GM12878 (cell line): ENCODE data around the gene SPIRE2. TPM values are rescaled to one million over a fixed set of nuclear protein-coding genes. Genes with fewer than 3 reads are reported as not detected.

Experiments
- ATAC-seq: fragments of 200-7000 bp; cut with Tn5 transposase; 3 replicates; pipeline ENCODE4 v1.9.1; 2020; ENCODE audit warnings: mild to moderate bottlenecking, moderate library complexity
- BruUV-seq: library from RNA; stranded (reverse); fragments of 400-500 nt; replicated peaks from 2 replicates; lab custom pipeline; 2021; lab: Mats Ljungman, UMichigan
- CTCF ChIA-PET: fragments of 300-600 bp; sonication (Branson Sonifier 250); formaldehyde crosslinking; extraction: SDS; loops from one replicate; lab custom pipeline; 2021; ENCODE audit warnings: inconsistent platforms; lab: Yijun Ruan, JAX
- POLR2A ChIA-PET: fragments of 350-600 bp; formaldehyde crosslinking; extraction: SDS; loops from one replicate; lab custom pipeline; 2021; ENCODE audit warnings: inconsistent platforms; lab: Charles Lee
- RAD21 ChIA-PET: fragments of 300-600 bp; sonication (Branson Sonifier 250); formaldehyde crosslinking; loops from one replicate; lab custom pipeline; 2023; ENCODE audit warnings: antibody characterized with exemption; ENCODE audit not compliant: unreplicated experiment; lab: Charles Lee
- SMC1A ChIA-PET: fragments of 300-600 bp; sonication (Branson Sonifier 250); formaldehyde crosslinking; loops from one replicate; lab custom pipeline; 2023; ENCODE audit not compliant: unreplicated experiment, uncharacterized antibody; lab: Charles Lee
- DNase-seq: peaks from one replicate; pipeline ENCODE4 v3.0.0-alpha.2; 2011; ENCODE audit warnings: low read depth, low spot score
- FAIRE-seq: peaks from 3 replicates; lab custom pipeline; 2011; peaks lifted over from hg19 to GRCh38; lab: Jason Lieb, UNC
- H2AFZ ChIP-seq: 2 replicates; pipeline ENCODE4 v1.6.0; 2011; ENCODE audit warnings: low read depth, low read length, control low read depth; ENCODE audit not compliant: control insufficient read depth
- H3K27ac ChIP-seq: 2 replicates; pipeline ENCODE4 v1.5.1; 2011; ENCODE audit warnings: control low read depth; ENCODE audit not compliant: control insufficient read depth, insufficient read depth
- H3K27me3 ChIP-seq, 2 experiments: replicated peaks in 1 of 2; 2 replicates each; pipeline versions ENCODE4 v1.6.0 to v1.6.1; 2011; ENCODE audit warnings: low read length in 1 of 2; ENCODE audit not compliant: control insufficient read depth in 2 of 2, insufficient read depth in 2 of 2
- H3K36me3 ChIP-seq, 2 experiments: 2 replicates each; pipeline ENCODE4 v1.5.1; 2011; ENCODE audit warnings: low read length in 1 of 2; ENCODE audit not compliant: control insufficient read depth in 2 of 2, insufficient read depth in 2 of 2
- H3K4me1 ChIP-seq: 2 replicates; pipeline ENCODE4 v1.6.1; 2011; ENCODE audit warnings: mild to moderate bottlenecking, low read length, moderate library complexity, mixed read lengths; ENCODE audit not compliant: control insufficient read depth, insufficient read depth
- H3K4me2 ChIP-seq: 2 replicates; pipeline ENCODE4 v1.6.0; 2011; ENCODE audit warnings: control low read depth; ENCODE audit not compliant: control insufficient read depth, insufficient read depth
- H3K4me3 ChIP-seq: fragments of 200-600 bp; sonication (generic); 2 replicates; pipeline ENCODE4 v1.5.1; 2016
- H3K79me2 ChIP-seq: 2 replicates; pipeline ENCODE4 v1.6.0; 2011; ENCODE audit warnings: low read length; ENCODE audit not compliant: control insufficient read depth, insufficient read depth
- H3K9ac ChIP-seq: 2 replicates; pipeline ENCODE4 v1.8.0; 2011; ENCODE audit warnings: low read length, control low read depth, mixed read lengths; ENCODE audit not compliant: control insufficient read depth, insufficient read depth
- H3K9me3 ChIP-seq: replicated peaks from 3 replicates; pipeline ENCODE4 v1.5.1; 2011; ENCODE audit warnings: mild to moderate bottlenecking, low read length; ENCODE audit not compliant: control insufficient read depth, insufficient read depth
- H4K20me1 ChIP-seq: 2 replicates; pipeline ENCODE4 v1.6.0; 2011; ENCODE audit not compliant: control insufficient read depth, insufficient read depth
- ASH2L ChIP-seq: fragments of 300-600, 200-600 bp; sonication (generic); IDR thresholded peaks from 2 replicates; pipeline ENCODE4 v1.6.1; 2017; ENCODE audit warnings: low read depth, mild to moderate bottlenecking, borderline replicate concordance
- ESRRA ChIP-seq: IDR thresholded peaks from 2 replicates; pipeline ENCODE4 v1.6.1; 2012; ENCODE audit warnings: mild to moderate bottlenecking, low read length, improper control_type of control experiment
- HDGF ChIP-seq: fragments of 450-650 bp; IDR thresholded peaks from 2 replicates; pipeline ENCODE4 v1.6.1; 2016; ENCODE audit warnings: antibody characterized with exemption
- JUNB ChIP-seq: IDR thresholded peaks from 2 replicates; pipeline ENCODE4 v1.6.1; 2016; ENCODE audit warnings: antibody characterized with exemption, mild to moderate bottlenecking
- JUND ChIP-seq: IDR thresholded peaks from 2 replicates; pipeline ENCODE4 v1.6.1; 2012; ENCODE audit warnings: low read depth, mild to moderate bottlenecking, low read length, improper control_type of control experiment, moderate library complexity
- KAT2A ChIP-seq: conservative IDR thresholded peaks from 2 replicates; pipeline ENCODE4 v1.6.1; 2011; ENCODE audit warnings: low read depth, low read length; ENCODE audit not compliant: control insufficient read depth
- NFYA ChIP-seq: IDR thresholded peaks from 2 replicates; pipeline ENCODE4 v1.6.1; 2011; ENCODE audit warnings: low read depth, mild to moderate bottlenecking, low read length, improper control_type of control experiment, borderline replicate concordance
- NR2C2 ChIP-seq: IDR thresholded peaks from 2 replicates; pipeline ENCODE4 v1.6.1; 2011; ENCODE audit warnings: borderline replicate concordance, low read depth; ENCODE audit not compliant: control insufficient read depth, insufficient read length
- POLR2A ChIP-seq: IDR thresholded peaks from 2 replicates; pipeline ENCODE4 v1.6.1; 2011; ENCODE audit warnings: low read depth, mild to moderate bottlenecking, low read length
- SIN3A ChIP-seq: IDR thresholded peaks from 2 replicates; pipeline ENCODE4 v1.6.1; 2012; ENCODE audit warnings: low read depth, low read length, improper control_type of control experiment
- SMC3 ChIP-seq: IDR thresholded peaks from 2 replicates; pipeline ENCODE4 v1.6.1; 2011; ENCODE audit warnings: low read length, improper control_type of control experiment, borderline replicate concordance
- STAT3 ChIP-seq: IDR thresholded peaks from 2 replicates; pipeline ENCODE4 v1.6.1; 2011; ENCODE audit warnings: low read depth, low read length, improper control_type of control experiment
- WRNIP1 ChIP-seq: IDR thresholded peaks from 2 replicates; pipeline ENCODE4 v1.6.1; 2011; ENCODE audit warnings: low read depth, low read length, improper control_type of control experiment, borderline replicate concordance
- ZNF217 ChIP-seq: fragments of 450-650 bp; IDR thresholded peaks from 2 replicates; pipeline ENCODE4 v1.6.1; 2017; ENCODE audit warnings: antibody characterized with exemption, mild to moderate bottlenecking
- ZNF274 ChIP-seq: IDR thresholded peaks from one replicate; pipeline ENCODE4 v1.8.0; 2011; ENCODE audit not compliant: insufficient read length, insufficient read depth
- WGBS: methylation state at CpG from one replicate; pipeline ENCODE4 v1.1.6; 2016; ENCODE audit warnings: low lambda C conversion rate; ENCODE audit not compliant: insufficient replicate concordance, insufficient coverage; ENCODE audit errors: missing lambda C conversion rate; 5-methylcytosine and 5-hydroxymethylcytosine counted together
- in situ Hi-C: fragments of 300-500 bp; cut with MboI; formaldehyde crosslinking; loops from 9 replicates; pipeline ENCODE4 v1.14.3; 2018; ENCODE audit warnings: mixed read lengths
- intact Hi-C: fragments of 100-400 bp; cut with micrococcal nuclease; formaldehyde crosslinking; loops from one replicate; pipeline ENCODE4 v1.14.2; 2022; ENCODE audit not compliant: unreplicated experiment
- polyA plus RNA-seq, 11 experiments: library from polyadenylated mRNA; depleted of rRNA in 4 of 11; unstranded in 6 of 11; stranded (reverse) in 5 of 11; fragments of >200 nt; fragmentation: Nextera tagmentation in 4 of 11; fragmentation: Illumina TruSeq in 1 of 11; extraction: Ambion mirVana in 4 of 11; extraction: Trizol in 1 of 11; gene quantifications; 1 replicate in 1 of 11; 2 replicates in 10 of 11; pipeline versions ENCODE4 v1.2.1 to v1.2.3, GENCODE V29; 2011 to 2016; ENCODE audit warnings: inconsistent platforms in 2 of 11, missing spikeins in 2 of 11, low read depth in 1 of 11
- total RNA-seq, 4 experiments: library from RNA; depleted of rRNA in 3 of 4; stranded (reverse); fragments of >200 nt in 3 of 4; fragmentation: Illumina TruSeq in 1 of 4; extraction: Trizol in 1 of 4; gene quantifications; 2 replicates each; pipeline versions ENCODE4 v1.2.1 to v1.2.3, GENCODE V29; 2013 to 2021
- TF ChIP-seq, protein P1 (sequence below), 3 experiments: IDR thresholded peaks in 2 of 3; conservative IDR thresholded peaks in 1 of 3; 2 replicates each; pipeline ENCODE4 v1.5.1; 2011; ENCODE audit warnings: low read depth in 3 of 3, low read length in 3 of 3, mild to moderate bottlenecking in 3 of 3, control low read depth in 2 of 3, moderate library complexity in 2 of 3, inconsistent platforms in 1 of 3, mixed read lengths in 1 of 3; ENCODE audit not compliant: control insufficient read depth in 2 of 3, insufficient read depth in 1 of 3; ENCODE audit errors: extremely low read depth in 1 of 3
- TF ChIP-seq, protein P2 (sequence below): IDR thresholded peaks from 2 replicates; pipeline ENCODE4 v1.6.1; 2011; ENCODE audit warnings: low read depth, low read length, improper control_type of control experiment, borderline replicate concordance
- TF ChIP-seq, protein P3 (sequence below): IDR thresholded peaks from 2 replicates; pipeline ENCODE4 v1.6.1; 2011; ENCODE audit warnings: borderline replicate concordance, low read depth, mild to moderate bottlenecking, moderate library complexity, mixed read lengths, low read length; ENCODE audit not compliant: insufficient read depth; ENCODE audit errors: extremely low read length

Gene SPIRE2
- total and polyA plus RNA-seq, 10 of the 15 experiments (the other 5 are each of a cell fraction or from before 2014, with no cell fraction given), result 0.03 to 0.64 (median 0.27) TPM; not detected in 1

DNA sequence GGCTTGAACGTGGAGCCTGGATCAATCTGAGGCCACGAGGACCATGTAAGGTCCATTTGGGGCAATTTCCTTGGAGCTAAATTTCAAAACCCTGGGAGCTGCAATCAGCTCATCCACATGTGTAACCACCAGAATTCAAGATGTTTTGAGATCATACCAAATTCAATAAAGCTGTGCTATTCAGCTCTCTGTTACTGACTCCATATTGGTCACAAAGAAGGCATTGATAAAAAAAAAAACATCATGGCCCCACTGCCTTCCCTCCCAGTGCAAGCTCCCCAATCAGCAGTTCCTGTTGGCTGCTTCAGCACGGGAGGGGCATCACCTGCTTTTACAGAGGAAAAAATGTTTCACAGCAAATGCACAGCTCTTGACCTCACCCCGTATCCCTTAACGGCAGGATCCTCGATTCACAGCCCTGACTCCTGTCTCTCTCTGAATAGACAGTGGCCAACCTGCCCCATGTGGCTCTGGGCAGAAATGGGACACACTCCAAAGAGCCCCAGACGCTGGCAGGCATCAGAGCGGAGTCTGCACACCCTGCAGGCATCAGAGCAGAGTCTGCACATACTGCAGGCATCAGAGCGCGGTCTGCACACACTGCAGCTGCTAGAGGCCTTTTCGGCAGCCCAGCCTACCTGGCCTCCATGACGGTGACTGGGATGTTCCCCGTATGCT lies 48.9 kb upstream of the SPIRE2 start (continued):
- TF ChIP-seq, protein P1, sequence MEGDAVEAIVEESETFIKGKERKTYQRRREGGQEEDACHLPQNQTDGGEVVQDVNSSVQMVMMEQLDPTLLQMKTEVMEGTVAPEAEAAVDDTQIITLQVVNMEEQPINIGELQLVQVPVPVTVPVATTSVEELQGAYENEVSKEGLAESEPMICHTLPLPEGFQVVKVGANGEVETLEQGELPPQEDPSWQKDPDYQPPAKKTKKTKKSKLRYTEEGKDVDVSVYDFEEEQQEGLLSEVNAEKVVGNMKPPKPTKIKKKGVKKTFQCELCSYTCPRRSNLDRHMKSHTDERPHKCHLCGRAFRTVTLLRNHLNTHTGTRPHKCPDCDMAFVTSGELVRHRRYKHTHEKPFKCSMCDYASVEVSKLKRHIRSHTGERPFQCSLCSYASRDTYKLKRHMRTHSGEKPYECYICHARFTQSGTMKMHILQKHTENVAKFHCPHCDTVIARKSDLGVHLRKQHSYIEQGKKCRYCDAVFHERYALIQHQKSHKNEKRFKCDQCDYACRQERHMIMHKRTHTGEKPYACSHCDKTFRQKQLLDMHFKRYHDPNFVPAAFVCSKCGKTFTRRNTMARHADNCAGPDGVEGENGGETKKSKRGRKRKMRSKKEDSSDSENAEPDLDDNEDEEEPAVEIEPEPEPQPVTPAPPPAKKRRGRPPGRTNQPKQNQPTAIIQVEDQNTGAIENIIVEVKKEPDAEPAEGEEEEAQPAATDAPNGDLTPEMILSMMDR (IDR thresholded peaks at IDR 0.05 in 2 of 3, conservative IDR thresholded peaks at IDR 0.05 in 1 of 3; ENCODE audit: control insufficient read depth in 2 of 3, extremely low read depth in 1 of 3, insufficient read depth in 1 of 3, low read depth in 3 of 3, low read length in 3 of 3), result no peak
- no peak for TF ChIP-seq SMC3
- no peak for TF ChIP-seq HDGF
- no peak for TF ChIP-seq WRNIP1

DNA sequence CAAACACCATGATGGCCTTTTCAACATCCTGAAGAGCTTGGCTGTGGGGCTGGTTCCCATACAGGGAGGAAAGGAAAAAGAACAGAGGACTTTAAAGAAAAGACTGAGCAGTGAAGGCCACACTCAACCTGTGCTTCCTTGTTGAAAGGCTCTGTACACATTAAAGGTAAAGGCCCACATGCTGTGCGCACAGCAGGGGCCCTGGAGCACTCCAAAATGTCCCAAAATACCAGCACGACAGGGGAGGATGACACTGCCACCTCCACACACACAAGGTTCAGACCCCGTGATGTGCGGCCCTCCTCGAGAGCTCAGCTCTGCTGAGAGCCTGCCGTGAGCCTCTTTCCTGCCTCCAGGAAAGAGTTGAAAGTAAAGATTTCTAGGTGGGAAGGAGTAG lies 48.4 kb upstream of the SPIRE2 start:
- Histone ChIP-seq H3K79me2 (no peaks in the 10 kb centered on the region), H3K4me1 (no peaks in the 10 kb centered on the region), H3K9ac (no peak overlapping the region), H2AFZ (no peak overlapping the region), H3K4me2 (no peak overlapping the region), H3K36me3 (peaks cover 10 to 31% of the 10 kb centered on the region in 2 experiments; a peak in 3 of 4 replicates), H3K27me3 (no peaks in the 10 kb centered on the region), H3K9me3 (no peaks in the 10 kb centered on the region), H3K27ac (no peak overlapping the region), H4K20me1 (no peaks in the 10 kb centered on the region), H3K4me3 (no peak overlapping the region)
- ChIA-PET POLR2A (no interaction called here), SMC1A (interaction anchor here (0.6 kb wide), 1 partner anchor 9 kb away, joined by 3 read pairs; no protein-coding TSS in a partner anchor), CTCF (interaction anchor here (0.6 kb wide), 1 partner anchor 38 kb away, joined by 3 read pairs; no protein-coding TSS in a partner anchor), RAD21 (no interaction called here)
- no peak for DNase-seq
- ATAC-seq, result no peak
- FAIRE-seq, result no peak
- TF ChIP-seq ZNF274, result no peak
- TF ChIP-seq, protein P2, sequence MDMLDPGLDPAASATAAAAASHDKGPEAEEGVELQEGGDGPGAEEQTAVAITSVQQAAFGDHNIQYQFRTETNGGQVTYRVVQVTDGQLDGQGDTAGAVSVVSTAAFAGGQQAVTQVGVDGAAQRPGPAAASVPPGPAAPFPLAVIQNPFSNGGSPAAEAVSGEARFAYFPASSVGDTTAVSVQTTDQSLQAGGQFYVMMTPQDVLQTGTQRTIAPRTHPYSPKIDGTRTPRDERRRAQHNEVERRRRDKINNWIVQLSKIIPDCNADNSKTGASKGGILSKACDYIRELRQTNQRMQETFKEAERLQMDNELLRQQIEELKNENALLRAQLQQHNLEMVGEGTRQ, result no peak
- no peak for TF ChIP-seq SIN3A
- no peak for TF ChIP-seq ZNF217
- no peak for TF ChIP-seq KAT2A
- no peak for TF ChIP-seq SMC3
- no peak for TF ChIP-seq NFYA
- no peak for TF ChIP-seq ASH2L
- TF ChIP-seq, protein P3, sequence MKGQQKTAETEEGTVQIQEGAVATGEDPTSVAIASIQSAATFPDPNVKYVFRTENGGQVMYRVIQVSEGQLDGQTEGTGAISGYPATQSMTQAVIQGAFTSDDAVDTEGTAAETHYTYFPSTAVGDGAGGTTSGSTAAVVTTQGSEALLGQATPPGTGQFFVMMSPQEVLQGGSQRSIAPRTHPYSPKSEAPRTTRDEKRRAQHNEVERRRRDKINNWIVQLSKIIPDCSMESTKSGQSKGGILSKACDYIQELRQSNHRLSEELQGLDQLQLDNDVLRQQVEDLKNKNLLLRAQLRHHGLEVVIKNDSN, result no peak
- TF ChIP-seq STAT3, result no peak
- TF ChIP-seq ESRRA, result no peak
- no peak for TF ChIP-seq POLR2A
- no peak for TF ChIP-seq NR2C2
- no peak for TF ChIP-seq JUND
- TF ChIP-seq JUNB, result no peak
- no TSS peak for BruUV-seq
- 96% methylated on average over 6 of the region's 6 CpGs for WGBS
- in situ Hi-C loops (no loop called here), intact Hi-C loops (no loop called here)
